K562 (cell line): ENCODE measurements around the gene RFPL3. TPM values are rescaled to one million over a fixed set of nuclear protein-coding genes. Genes with fewer than 3 reads are reported as not detected.

Experiments
- ATAC-seq: fragments of 200-7000 bp; cut with Tn5 transposase; 3 replicates; pipeline ENCODE4 v1.9.1; 2020; ENCODE audit warnings: moderate library complexity
- BruUV-seq: library from RNA; stranded (reverse); fragments of 400-500 nt; replicated peaks from 2 replicates; lab custom pipeline; 2021; lab: Mats Ljungman, UMichigan
- CTCF ChIA-PET: fragments of 300-600 bp; formaldehyde crosslinking; extraction: SDS; loops from one replicate; lab custom pipeline; 2021; ENCODE audit warnings: low intra/inter-chr PET ratio; lab: Yijun Ruan, JAX
- POLR2A ChIA-PET: fragments of 300-600, 350-650 bp; sonication (Branson Sonifier 250); formaldehyde crosslinking; extraction: SDS; loops from one replicate; lab custom pipeline; 2021; ENCODE audit warnings: antibody characterized with exemption, inconsistent platforms; lab: Yijun Ruan, JAX
- DNase-seq, 4 experiments: peaks; one replicate each; pipeline versions ENCODE4 v3.0.0 to v3.0.0-alpha.2; 2011 to 2018; ENCODE audit warnings: low spot score in 3 of 4, mixed read lengths in 3 of 4; ENCODE audit errors: extremely low read depth in 1 of 4
- FAIRE-seq: peaks from 2 replicates; lab custom pipeline; 2011; peaks lifted over from hg19 to GRCh38; lab: Jason Lieb, UNC
- H2AFZ ChIP-seq: 2 replicates; pipeline ENCODE4 v1.6.0; 2011; ENCODE audit warnings: low read depth, low read length, control low read depth, inconsistent platforms
- H3K27ac ChIP-seq: fragments of 200-600 bp; 3 replicates; pipeline ENCODE4 v1.8.0; 2011; ENCODE audit warnings: low read depth, mild to moderate bottlenecking, control low read depth, inconsistent platforms, low read length, moderate library complexity, mixed read lengths; ENCODE audit errors: extremely low read depth
- H3K27me3 ChIP-seq, 2 experiments: fragments of 300-600 bp in 1 of 2; 2 replicates in 1 of 2; 3 replicates in 1 of 2; pipeline versions ENCODE4 v1.6.0 to v1.8.0; 2011; ENCODE audit warnings: inconsistent platforms in 2 of 2, low read length in 2 of 2, mild to moderate bottlenecking in 1 of 2, mixed read lengths in 1 of 2, moderate library complexity in 1 of 2; ENCODE audit not compliant: control insufficient read depth in 2 of 2, insufficient read depth in 2 of 2
- H3K36me3 ChIP-seq: fragments of 300-600 bp; 3 replicates; pipeline ENCODE4 v1.8.0; 2011; ENCODE audit warnings: mild to moderate bottlenecking, low read length, inconsistent platforms; ENCODE audit not compliant: control insufficient read depth, insufficient read depth
- H3K4me1 ChIP-seq, 2 experiments: fragments of 200-600 bp in 1 of 2; replicated peaks in 1 of 2; 2 replicates in 1 of 2; 3 replicates in 1 of 2; pipeline versions ENCODE4 v1.5.1 to v1.8.0; 2011; ENCODE audit warnings: inconsistent platforms in 2 of 2, low read length in 2 of 2, mild to moderate bottlenecking in 1 of 2, mixed read lengths in 1 of 2, moderate library complexity in 1 of 2; ENCODE audit not compliant: control insufficient read depth in 2 of 2, insufficient read depth in 2 of 2
- H3K4me2 ChIP-seq: 2 replicates; pipeline ENCODE4 v1.6.1; 2011; ENCODE audit warnings: low read length, control low read depth, inconsistent platforms, mixed read lengths; ENCODE audit not compliant: insufficient read depth
- H3K4me3 ChIP-seq: fragments of 200-600 bp; sonication (generic), shearing (Covaris generic); 2 replicates; pipeline ENCODE4 v1.5.1; 2016; ENCODE audit warnings: control low read depth, inconsistent platforms
- H3K79me2 ChIP-seq: fragments of 200-600 bp; 3 replicates; pipeline ENCODE4 v1.8.0; 2011; ENCODE audit warnings: low read length, inconsistent platforms; ENCODE audit not compliant: control insufficient read depth, insufficient read depth
- H3K9ac ChIP-seq, 2 experiments: 2 replicates each; pipeline versions ENCODE4 v1.6.0 to v1.6.1; 2011; ENCODE audit warnings: low read depth in 2 of 2, low read length in 2 of 2, control low read depth in 1 of 2, inconsistent platforms in 1 of 2, mild to moderate bottlenecking in 1 of 2, mixed read lengths in 1 of 2; ENCODE audit not compliant: insufficient read depth in 1 of 2
- H3K9me1 ChIP-seq: one replicate; pipeline ENCODE4 v1.6.0; 2011; ENCODE audit warnings: inconsistent platforms, mild to moderate bottlenecking, low read length, moderate library complexity; ENCODE audit not compliant: control insufficient read depth, insufficient read depth
- H3K9me3 ChIP-seq: replicated peaks from 2 replicates; pipeline ENCODE4 v1.5.1; 2011; ENCODE audit warnings: low read depth, low read length, inconsistent platforms; ENCODE audit not compliant: control insufficient read depth, insufficient read depth
- H4K20me1 ChIP-seq: replicated peaks from 2 replicates; pipeline ENCODE4 v1.6.1; 2011; ENCODE audit warnings: low read length, inconsistent platforms, mixed read lengths; ENCODE audit not compliant: control insufficient read depth, insufficient read depth
- BRCA1 ChIP-seq, 2 experiments: fragments of 450-650 bp in 1 of 2; sonication (generic) in 1 of 2; formaldehyde crosslinking in 1 of 2; IDR thresholded peaks; 2 replicates each; pipeline versions ENCODE4 v1.5.0 to v1.6.1; 2017 to 2020; ENCODE audit warnings: mild to moderate bottlenecking in 1 of 2, missing genetic modification reagents in 1 of 2
- WGBS: fragments of 100-300 bp; shearing (Covaris generic); methylation state at CpG from one replicate; pipeline ENCODE4 v1.1.6; 2016; ENCODE audit warnings: low coverage, mixed read lengths; ENCODE audit not compliant: insufficient coverage; ENCODE audit errors: missing lambda C conversion rate; 5-methylcytosine and 5-hydroxymethylcytosine counted together
- in situ Hi-C: fragments of 300-500 bp; cut with MboI; formaldehyde crosslinking; loops from 4 replicates; pipeline ENCODE4 v1.15.0; 2018; ENCODE audit warnings: inconsistent platforms, mixed read lengths
- intact Hi-C: fragments of 100-400 bp; cut with micrococcal nuclease; formaldehyde crosslinking; loops from 2 replicates; pipeline ENCODE4 v1.14.2; 2022
- polyA plus RNA-seq, 8 experiments: library from polyadenylated mRNA; depleted of rRNA in 4 of 8; stranded (reverse) in 5 of 8; unstranded in 3 of 8; fragments of >200 nt; fragmentation: Nextera tagmentation in 2 of 8; fragmentation: Illumina TruSeq in 1 of 8; extraction: Ambion mirVana in 2 of 8; extraction: Trizol in 1 of 8; gene quantifications; 2 replicates each; pipeline versions ENCODE4 v1.2.1 to v1.2.3, GENCODE V29; 2011 to 2014; ENCODE audit warnings: inconsistent platforms in 1 of 8, missing spikeins in 1 of 8
- total RNA-seq, 7 experiments: library from RNA; depleted of rRNA in 6 of 7; stranded (reverse); fragments of >200 nt in 6 of 7; fragmentation: Illumina TruSeq in 2 of 7; extraction: Trizol in 2 of 7; gene quantifications; 2 replicates each; pipeline versions ENCODE4 v1.2.1 to v1.2.3, GENCODE V29; 2011 to 2021; ENCODE audit warnings: low replicate concordance in 1 of 7
- TF ChIP-seq, protein P1 (sequence below): fragments of 250-450 bp; sonication (Bioruptor Pico); IDR thresholded peaks from 2 replicates; pipeline ENCODE4 v1.5.0; 2020; ENCODE audit warnings: mild to moderate bottlenecking, borderline replicate concordance
- TF ChIP-seq, protein P2 (sequence below): fragments of 200-800 bp; sonication (Bioruptor generic); IDR thresholded peaks from 2 replicates; pipeline ENCODE4 v1.6.1; 2017; ENCODE audit warnings: missing genetic modification characterization, missing compliant biosample characterization

Gene RFPL3
- total and polyA plus RNA-seq, 9 of the 15 experiments (the other 6 are each of a cell fraction or from before 2014, with no cell fraction given): not detected

GRCh38 chr22:32333141-32333768, 24.4 kb upstream of the RFPL3 start:
- Histone ChIP-seq H3K27me3 (peaks cover 2 to 37% of the 10 kb centered on the region in 2 experiments; a peak in 3 of 5 replicates), H3K9me3 (no peaks in the 10 kb centered on the region), H3K36me3 (no peaks in the 10 kb centered on the region), H3K4me2 (no peak overlapping the region), H4K20me1 (no peaks in the 10 kb centered on the region), H3K27ac (no peak overlapping the region), H3K9ac (no peak overlapping the region), H3K9me1 (no peaks in the 10 kb centered on the region), H3K4me1 (no peaks in the 10 kb centered on the region), H2AFZ (no peak overlapping the region), H3K79me2 (no peaks in the 10 kb centered on the region), H3K4me3 (no peak overlapping the region)
- ChIA-PET POLR2A (no interaction called here), CTCF (no interaction called here)
- in situ Hi-C loops: no loop called here
- BruUV-seq: no TSS peak
- WGBS: 2% methylated on average over 7 of the region's 10 CpGs
- no peak for TF ChIP-seq BRCA1 (IDR thresholded peaks at IDR 0.05)
- TF ChIP-seq BRCA1 (CRISPR knock-in tag; IDR thresholded peaks at IDR 0.05): no peak
- TF ChIP-seq, protein P1, sequence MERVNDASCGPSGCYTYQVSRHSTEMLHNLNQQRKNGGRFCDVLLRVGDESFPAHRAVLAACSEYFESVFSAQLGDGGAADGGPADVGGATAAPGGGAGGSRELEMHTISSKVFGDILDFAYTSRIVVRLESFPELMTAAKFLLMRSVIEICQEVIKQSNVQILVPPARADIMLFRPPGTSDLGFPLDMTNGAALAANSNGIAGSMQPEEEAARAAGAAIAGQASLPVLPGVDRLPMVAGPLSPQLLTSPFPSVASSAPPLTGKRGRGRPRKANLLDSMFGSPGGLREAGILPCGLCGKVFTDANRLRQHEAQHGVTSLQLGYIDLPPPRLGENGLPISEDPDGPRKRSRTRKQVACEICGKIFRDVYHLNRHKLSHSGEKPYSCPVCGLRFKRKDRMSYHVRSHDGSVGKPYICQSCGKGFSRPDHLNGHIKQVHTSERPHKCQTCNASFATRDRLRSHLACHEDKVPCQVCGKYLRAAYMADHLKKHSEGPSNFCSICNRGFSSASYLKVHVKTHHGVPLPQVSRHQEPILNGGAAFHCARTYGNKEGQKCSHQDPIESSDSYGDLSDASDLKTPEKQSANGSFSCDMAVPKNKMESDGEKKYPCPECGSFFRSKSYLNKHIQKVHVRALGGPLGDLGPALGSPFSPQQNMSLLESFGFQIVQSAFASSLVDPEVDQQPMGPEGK (CRISPR knock-in tag): no peak
- TF ChIP-seq, protein P2, sequence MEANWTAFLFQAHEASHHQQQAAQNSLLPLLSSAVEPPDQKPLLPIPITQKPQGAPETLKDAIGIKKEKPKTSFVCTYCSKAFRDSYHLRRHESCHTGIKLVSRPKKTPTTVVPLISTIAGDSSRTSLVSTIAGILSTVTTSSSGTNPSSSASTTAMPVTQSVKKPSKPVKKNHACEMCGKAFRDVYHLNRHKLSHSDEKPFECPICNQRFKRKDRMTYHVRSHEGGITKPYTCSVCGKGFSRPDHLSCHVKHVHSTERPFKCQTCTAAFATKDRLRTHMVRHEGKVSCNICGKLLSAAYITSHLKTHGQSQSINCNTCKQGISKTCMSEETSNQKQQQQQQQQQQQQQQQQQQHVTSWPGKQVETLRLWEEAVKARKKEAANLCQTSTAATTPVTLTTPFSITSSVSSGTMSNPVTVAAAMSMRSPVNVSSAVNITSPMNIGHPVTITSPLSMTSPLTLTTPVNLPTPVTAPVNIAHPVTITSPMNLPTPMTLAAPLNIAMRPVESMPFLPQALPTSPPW (CRISPR knock-in tag): no peak
- DNase-seq: no peak
- ATAC-seq: no peak
- FAIRE-seq: no peak
- intact Hi-C loops: no loop called here
